CD4-positive, alpha-beta memory T cell (primary cell): ENCODE results near the gene ZNF750. TPM values are rescaled to one million over a fixed set of nuclear protein-coding genes. Genes with fewer than 3 reads are reported as not detected.

Experiments
- CTCF ChIA-PET: fragments of 350-600 bp; sonication (Branson Sonifier 250); formaldehyde crosslinking; loops from one replicate; lab custom pipeline; 2021; ENCODE audit warnings: inconsistent platforms; ENCODE audit not compliant: partially characterized antibody; lab: Charles Lee
- POLR2A ChIA-PET: fragments of 350-600 bp; sonication (Branson Sonifier 250); formaldehyde crosslinking; loops from one replicate; lab custom pipeline; 2021; ENCODE audit not compliant: partially characterized antibody; lab: Charles Lee
- DNase-seq, 5 donors: peaks; one replicate each; pipeline versions ENCODE4 v3.0.0 to v3.0.0-alpha.2; 2020 to 2022; ENCODE audit warnings: mixed read lengths in 1 of 5
- H3K27ac ChIP-seq: one replicate; pipeline ENCODE4 v1.7.0; 2013; ENCODE audit warnings: low read depth, low read length
- H3K27me3 ChIP-seq: 2 replicates; pipeline ENCODE4 v1.7.0; 2013; ENCODE audit warnings: mild to moderate bottlenecking, low read length, moderate library complexity; ENCODE audit not compliant: insufficient read depth
- H3K36me3 ChIP-seq: 2 replicates; pipeline ENCODE4 v1.7.0; 2013; ENCODE audit warnings: mild to moderate bottlenecking, low read length, moderate library complexity; ENCODE audit not compliant: insufficient read depth
- H3K4me1 ChIP-seq: 2 replicates; pipeline ENCODE4 v1.7.0; 2013; ENCODE audit warnings: mild to moderate bottlenecking, low read length, moderate library complexity; ENCODE audit not compliant: insufficient read depth
- H3K4me3 ChIP-seq, 2 donors: one replicate each; pipeline ENCODE4 v1.7.0; 2013; ENCODE audit warnings: low read length in 2 of 2, mild to moderate bottlenecking in 1 of 2
- H3K9me3 ChIP-seq, 2 donors: one replicate each; pipeline ENCODE4 v1.7.0; 2013; ENCODE audit warnings: low read length in 2 of 2, control low read depth in 1 of 2; ENCODE audit not compliant: control insufficient read depth in 1 of 2
- H3K27ac Mint-ChIP-seq, 7 donors: one replicate each; pipeline ENCODE4 v1.8.0; 2020 to 2021; ENCODE audit warnings: mixed read lengths in 7 of 7, mild to moderate bottlenecking in 6 of 7, inconsistent platforms in 3 of 7, moderate library complexity in 3 of 7
- H3K27me3 Mint-ChIP-seq, 2 donors: one replicate each; pipeline ENCODE4 v1.8.0; 2020 to 2021; ENCODE audit warnings: mixed read lengths in 2 of 2
- H3K36me3 Mint-ChIP-seq, 2 donors: one replicate each; pipeline ENCODE4 v1.8.0; 2020 to 2021; ENCODE audit warnings: mixed read lengths in 2 of 2, inconsistent platforms in 1 of 2, mild to moderate bottlenecking in 1 of 2
- H3K4me1 Mint-ChIP-seq, 4 donors: one replicate each; pipeline ENCODE4 v1.8.0; 2020 to 2021; ENCODE audit warnings: mixed read lengths in 4 of 4, mild to moderate bottlenecking in 1 of 4
- H3K4me3 Mint-ChIP-seq, 8 donors: one replicate each; pipeline ENCODE4 v1.8.0; 2020 to 2021; ENCODE audit warnings: mixed read lengths in 8 of 8, mild to moderate bottlenecking in 7 of 8, moderate library complexity in 6 of 8, inconsistent platforms in 3 of 8
- H3K9me3 Mint-ChIP-seq, 8 donors: one replicate each; pipeline ENCODE4 v1.8.0; 2020 to 2021; ENCODE audit warnings: mixed read lengths in 8 of 8, mild to moderate bottlenecking in 5 of 8, inconsistent platforms in 3 of 8, moderate library complexity in 1 of 8
- intact Hi-C: fragments of 100-400 bp; cut with micrococcal nuclease; formaldehyde crosslinking; loops from one replicate; pipeline ENCODE4 v1.15.1; 2023
- polyA plus RNA-seq, 2 donors: library from polyadenylated mRNA; unstranded; fragments of 300-500 nt; fragmentation: Illumina TruSeq; gene quantifications; one replicate each; pipeline ENCODE4 v1.2.3, GENCODE V29; 2021
- total RNA-seq, 2 experiments: library from RNA; stranded (reverse); gene quantifications; one replicate each; pipeline ENCODE4 v1.2.3, GENCODE V29; 2021

ZNF750 gene
- total and polyA plus RNA-seq, 4 experiments from 2014 or later: not detected

- no peak for DNase-seq
- no peaks in the 10 kb centered on the region for H3K36me3 ChIP-seq
- no peak overlapping the region for H3K4me3 ChIP-seq
- intact Hi-C loops: no loop called here
- ChIA-PET CTCF (no interaction called here), POLR2A (no interaction called here)
- no peaks in the 10 kb centered on the region for H3K9me3 ChIP-seq
- no peaks in the 10 kb centered on the region for H3K27me3 Mint-ChIP-seq
- peaks cover 0 to 9% (median 2%) of the 10 kb centered on the region in 4 donors for H3K4me1 Mint-ChIP-seq
- H3K27me3 ChIP-seq: no peaks in the 10 kb centered on the region
- no peak overlapping the region for H3K27ac ChIP-seq
- no peak overlapping the region for H3K4me3 Mint-ChIP-seq
- H3K9me3 Mint-ChIP-seq: no peaks in the 10 kb centered on the region
- H3K36me3 Mint-ChIP-seq: peaks cover 2 to 3% of the 10 kb centered on the region in 2 donors
- no peak overlapping the region for H3K27ac Mint-ChIP-seq
- no peaks in the 10 kb centered on the region for H3K4me1 ChIP-seq
These were observed 609 bp upstream of the ZNF750 start for GRCh38 chr17:82840431-82840831.

- no peak for DNase-seq
- H3K9me3 Mint-ChIP-seq: no peaks in the 10 kb centered on the region
- peaks cover 2 to 3% of the 10 kb centered on the region in 2 donors for H3K36me3 Mint-ChIP-seq
- H3K4me3 Mint-ChIP-seq: no peak overlapping the region
- intact Hi-C loops: no loop called here
- H3K27me3 ChIP-seq: no peaks in the 10 kb centered on the region
- H3K27me3 Mint-ChIP-seq: no peaks in the 10 kb centered on the region
- H3K4me1 ChIP-seq: no peaks in the 10 kb centered on the region
- POLR2A ChIA-PET: no interaction called here
- no peaks in the 10 kb centered on the region for H3K36me3 ChIP-seq
- H3K9me3 ChIP-seq: no peaks in the 10 kb centered on the region
- no peak overlapping the region for H3K27ac ChIP-seq
- CTCF ChIA-PET: interaction anchor here (1.2 kb wide), 1 partner anchor 57 kb away, joined by 3 read pairs; no protein-coding TSS in a partner anchor
- no peak overlapping the region for H3K4me3 ChIP-seq
- peaks cover 0 to 9% (median 0%) of the 10 kb centered on the region in 4 donors for H3K4me1 Mint-ChIP-seq
- H3K27ac Mint-ChIP-seq: no peak overlapping the region
These were observed 1.3 kb downstream of the ZNF750 start for GRCh38 chr17:82838386-82839063.

DNA sequence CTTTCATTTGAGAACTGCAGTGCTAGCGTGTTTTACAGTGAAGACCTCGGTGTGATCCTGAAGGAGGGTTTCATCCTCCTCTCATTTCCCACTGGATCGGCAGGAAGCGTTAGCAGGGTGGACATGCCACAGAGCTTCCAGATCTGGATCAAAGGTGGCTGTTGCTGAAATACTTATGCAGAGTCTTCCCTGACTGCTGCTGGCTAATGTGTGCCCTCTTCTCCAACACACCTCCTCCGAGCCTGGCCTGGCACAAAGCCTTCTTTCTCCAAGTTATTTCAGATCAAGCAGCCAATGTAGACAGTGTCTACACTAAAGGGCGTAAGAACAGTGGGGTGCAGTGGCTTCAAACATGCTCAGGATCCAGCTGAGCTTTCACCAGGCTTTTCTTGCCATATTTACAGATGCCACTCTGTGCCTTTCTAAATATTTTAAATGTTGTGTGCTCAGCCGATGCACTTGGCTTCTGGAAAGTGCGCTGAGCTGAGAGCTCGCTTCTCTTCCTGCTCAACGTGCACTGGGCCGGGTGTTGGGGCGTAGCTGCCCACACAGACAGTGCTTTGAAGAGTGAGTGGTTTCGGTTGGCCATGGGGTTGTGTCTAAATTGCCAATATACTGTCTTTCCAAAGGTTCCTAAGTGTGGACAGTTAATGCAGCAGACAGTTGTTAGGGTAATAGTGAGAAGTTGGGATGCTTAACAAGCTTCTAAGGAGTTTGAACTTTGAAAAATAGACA lies 2.1 kb downstream of the ZNF750 start:
- H3K4me3 Mint-ChIP-seq: no peak overlapping the region
- CTCF ChIA-PET: interaction anchor here (0.8 kb wide), 1 partner anchor 26 kb away, joined by 3 read pairs; no protein-coding TSS in a partner anchor
- H3K9me3 Mint-ChIP-seq: no peaks in the 10 kb centered on the region
- no peaks in the 10 kb centered on the region for H3K27me3 Mint-ChIP-seq
- no peak for DNase-seq
- peaks cover 2 to 3% of the 10 kb centered on the region in 2 donors for H3K36me3 Mint-ChIP-seq
- peak overlapping the region in 3 of 7 donors; percentile 12 to 63 (median 45) for H3K27ac Mint-ChIP-seq
- H3K4me3 ChIP-seq: no peak overlapping the region
- no peaks in the 10 kb centered on the region for H3K27me3 ChIP-seq
- POLR2A ChIA-PET: interaction anchor here (1.4 kb wide), 1 partner anchor 45 kb away, joined by 3 read pairs; no protein-coding TSS in a partner anchor
- H3K4me1 ChIP-seq: no peaks in the 10 kb centered on the region
- H3K27ac ChIP-seq: no peak overlapping the region
- H3K9me3 ChIP-seq: no peaks in the 10 kb centered on the region
- no peaks in the 10 kb centered on the region for H3K36me3 ChIP-seq
- intact Hi-C loops: no loop called here
- peaks cover 0 to 9% (median 0%) of the 10 kb centered on the region in 4 donors for H3K4me1 Mint-ChIP-seq

- Mint-ChIP-seq H3K9me3 (no peaks in the 10 kb centered on the region), H3K4me3 (no peak overlapping the region), H3K36me3 (peaks cover 0 to 4% of the 10 kb centered on the region in 2 donors), H3K27me3 (no peaks in the 10 kb centered on the region), H3K27ac (peak overlapping the region in 1 of 7 donors; percentile 48), H3K4me1 (peaks cover 0 to 10% (median 0%) of the 10 kb centered on the region in 4 donors)
- intact Hi-C loops: no loop called here
- DNase-seq: no peak
- H3K27me3 ChIP-seq: no peaks in the 10 kb centered on the region
- H3K27ac ChIP-seq: no peak overlapping the region
- no peak overlapping the region for H3K4me3 ChIP-seq
- no peaks in the 10 kb centered on the region for H3K4me1 ChIP-seq
- H3K9me3 ChIP-seq: no peaks in the 10 kb centered on the region
- ChIA-PET POLR2A (interaction anchor here (1.2 to 1.4 kb wide), 2 partner anchors 27 to 46 kb away, joined by 3 to 5 read pairs; no protein-coding TSS in a partner anchor), CTCF (interaction anchor here (0.8 to 1.0 kb wide), 2 partner anchors 27 to 65 kb away, joined by 3 read pairs; no protein-coding TSS in a partner anchor)
- no peaks in the 10 kb centered on the region for H3K36me3 ChIP-seq
These were observed 2.9 kb downstream of the ZNF750 start for GRCh38 chr17:82836823-82837357.

DNA sequence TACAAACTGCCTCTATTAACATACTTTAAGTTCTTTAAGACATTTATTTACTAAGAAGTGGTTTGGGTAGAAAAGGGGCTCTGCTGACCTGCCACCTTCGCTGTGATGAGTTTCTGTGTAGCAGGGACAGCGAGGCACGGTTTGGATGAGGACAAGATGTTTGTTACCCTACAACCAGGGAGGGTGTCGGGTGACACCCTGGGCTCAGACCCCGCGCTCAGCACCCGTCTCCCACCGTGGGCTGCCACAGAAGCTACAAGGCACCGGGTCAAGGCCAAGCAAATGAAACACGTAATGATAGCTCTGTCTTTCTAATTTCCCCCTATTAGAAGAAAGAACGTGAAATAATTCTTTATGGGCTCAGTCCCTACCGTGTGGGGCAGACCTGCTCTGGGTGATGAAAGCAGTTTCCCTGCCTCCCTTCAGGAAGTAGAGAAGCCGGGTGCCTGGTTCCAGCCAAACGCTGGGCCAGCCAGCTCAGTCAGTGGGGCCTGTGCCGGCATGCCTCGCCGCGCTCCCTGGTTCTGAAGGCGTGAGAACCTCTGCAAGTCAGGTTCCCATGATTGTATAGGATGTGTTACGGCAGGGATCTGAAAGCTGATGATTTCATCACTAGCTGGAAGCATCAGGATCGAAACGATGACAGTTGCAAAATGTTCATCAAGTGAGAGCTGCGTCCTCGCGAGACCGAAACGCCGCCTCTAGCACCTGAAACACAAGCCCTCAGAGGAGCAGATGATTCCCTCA lies 3.9 kb downstream of the ZNF750 start:
- Mint-ChIP-seq H3K36me3 (peaks cover 5 to 7% of the 10 kb centered on the region in 2 donors), H3K9me3 (no peaks in the 10 kb centered on the region), H3K4me1 (peaks cover 0 to 10% (median 0%) of the 10 kb centered on the region in 4 donors), H3K27ac (no peak overlapping the region), H3K4me3 (no peak overlapping the region), H3K27me3 (no peaks in the 10 kb centered on the region)
- no peak overlapping the region for H3K4me3 ChIP-seq
- H3K27ac ChIP-seq: no peak overlapping the region
- no peak for DNase-seq
- intact Hi-C loops: no loop called here
- H3K36me3 ChIP-seq: no peaks in the 10 kb centered on the region
- CTCF ChIA-PET: interaction anchor here (1.0 kb wide), 1 partner anchor 66 kb away, joined by 3 read pairs; no protein-coding TSS in a partner anchor
- no peaks in the 10 kb centered on the region for H3K27me3 ChIP-seq
- POLR2A ChIA-PET: interaction anchor here (1.2 kb wide), 1 partner anchor 28 kb away, joined by 5 read pairs; no protein-coding TSS in a partner anchor
- H3K9me3 ChIP-seq: no peaks in the 10 kb centered on the region
- no peaks in the 10 kb centered on the region for H3K4me1 ChIP-seq

DNA sequence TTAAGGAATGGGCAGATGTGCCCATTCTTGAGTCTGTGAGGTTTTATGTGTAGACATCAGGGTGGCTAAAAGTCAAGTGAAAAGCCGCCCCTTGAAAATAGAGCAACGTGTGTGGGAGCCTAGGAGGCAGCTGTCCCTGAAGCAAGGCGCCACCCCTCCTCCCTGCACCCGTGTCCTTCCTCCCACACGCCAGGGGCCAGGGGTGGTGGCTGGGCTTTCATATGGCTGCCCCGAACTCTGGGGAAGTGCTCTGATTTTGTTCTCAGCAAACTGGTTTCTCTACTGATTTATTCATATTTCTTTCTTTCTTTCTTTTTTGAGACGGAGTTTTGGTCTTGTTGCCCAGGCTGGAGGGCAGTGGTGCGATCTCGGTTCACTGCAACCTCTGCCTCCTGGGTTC lies 4.7 kb downstream of the ZNF750 start:
- ChIA-PET CTCF (interaction anchor here (1.0 kb wide), 1 partner anchor 53 kb away, joined by 3 read pairs; no protein-coding TSS in a partner anchor), POLR2A (no interaction called here)
- Mint-ChIP-seq H3K4me3 (no peak overlapping the region), H3K27ac (no peak overlapping the region), H3K4me1 (peaks cover 0 to 10% (median 0%) of the 10 kb centered on the region in 4 donors), H3K9me3 (no peaks in the 10 kb centered on the region), H3K27me3 (no peaks in the 10 kb centered on the region), H3K36me3 (peaks cover 7% of the 10 kb centered on the region in 2 donors)
- no peaks in the 10 kb centered on the region for H3K27me3 ChIP-seq
- no peaks in the 10 kb centered on the region for H3K36me3 ChIP-seq
- intact Hi-C loops: no loop called here
- no peak overlapping the region for H3K27ac ChIP-seq
- H3K4me3 ChIP-seq: no peak overlapping the region
- no peaks in the 10 kb centered on the region for H3K4me1 ChIP-seq
- DNase-seq: no peak
- H3K9me3 ChIP-seq: no peaks in the 10 kb centered on the region
